ENCODE data around the gene ARHGAP45.
"Not testable (repeated sequence)": the region's sequence is repeated elsewhere in the genome, so short reads cannot be mapped to it uniquely, and the experiment has no call there.

ARHGAP45 gene

DNA sequence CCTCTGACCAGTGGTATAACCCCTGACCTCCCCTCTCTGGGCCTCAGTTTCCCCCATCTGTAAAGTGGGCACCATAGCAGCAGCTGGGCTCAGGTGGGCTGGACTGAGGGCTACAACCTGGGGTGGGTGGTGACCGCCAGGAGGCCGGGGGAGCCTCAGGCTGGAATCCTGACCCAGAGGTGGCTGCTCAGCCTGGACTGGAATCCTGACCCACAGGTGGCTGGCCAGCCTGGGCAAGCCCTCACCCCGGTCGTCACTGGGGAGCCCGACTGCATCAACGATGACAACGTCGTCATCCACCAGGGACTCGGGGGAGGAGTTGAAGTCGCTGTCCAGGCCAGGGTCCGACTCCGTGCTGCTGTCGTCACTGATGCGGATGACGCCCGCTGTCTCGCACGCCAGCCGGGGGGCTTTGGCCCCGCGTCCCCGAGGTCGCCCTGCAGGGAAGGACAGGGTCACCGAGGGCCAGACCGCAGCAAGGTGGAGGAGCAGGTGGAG is 47.1 kb downstream of the ARHGAP45 start:
- DNase-seq (ENCODE audit: low read depth in 3 of 3, low spot score in 1 of 3): no peak

DNA sequence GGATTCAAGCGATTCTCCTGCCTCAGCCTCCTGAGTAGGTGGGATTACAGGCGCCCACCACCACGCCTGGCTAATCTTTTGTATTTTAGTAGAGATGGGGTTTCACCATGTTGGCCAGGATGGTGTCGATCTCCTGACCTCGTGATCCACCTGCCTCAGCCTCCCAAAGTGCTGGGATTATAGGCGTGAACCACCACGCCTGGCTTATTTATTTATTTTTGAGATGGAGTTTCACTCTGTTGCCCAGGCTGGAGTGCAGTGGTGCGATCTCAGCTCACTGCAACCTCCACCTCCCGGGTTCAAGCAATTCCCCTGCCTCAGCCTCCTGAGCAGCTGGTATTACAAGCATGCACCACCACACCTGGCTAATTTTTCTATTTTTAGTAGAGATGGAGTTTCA is 47.8 kb downstream of the ARHGAP45 start:
- DNase-seq (ENCODE audit: low read depth in 3 of 3, low spot score in 1 of 3): not testable (repeated sequence)

DNA sequence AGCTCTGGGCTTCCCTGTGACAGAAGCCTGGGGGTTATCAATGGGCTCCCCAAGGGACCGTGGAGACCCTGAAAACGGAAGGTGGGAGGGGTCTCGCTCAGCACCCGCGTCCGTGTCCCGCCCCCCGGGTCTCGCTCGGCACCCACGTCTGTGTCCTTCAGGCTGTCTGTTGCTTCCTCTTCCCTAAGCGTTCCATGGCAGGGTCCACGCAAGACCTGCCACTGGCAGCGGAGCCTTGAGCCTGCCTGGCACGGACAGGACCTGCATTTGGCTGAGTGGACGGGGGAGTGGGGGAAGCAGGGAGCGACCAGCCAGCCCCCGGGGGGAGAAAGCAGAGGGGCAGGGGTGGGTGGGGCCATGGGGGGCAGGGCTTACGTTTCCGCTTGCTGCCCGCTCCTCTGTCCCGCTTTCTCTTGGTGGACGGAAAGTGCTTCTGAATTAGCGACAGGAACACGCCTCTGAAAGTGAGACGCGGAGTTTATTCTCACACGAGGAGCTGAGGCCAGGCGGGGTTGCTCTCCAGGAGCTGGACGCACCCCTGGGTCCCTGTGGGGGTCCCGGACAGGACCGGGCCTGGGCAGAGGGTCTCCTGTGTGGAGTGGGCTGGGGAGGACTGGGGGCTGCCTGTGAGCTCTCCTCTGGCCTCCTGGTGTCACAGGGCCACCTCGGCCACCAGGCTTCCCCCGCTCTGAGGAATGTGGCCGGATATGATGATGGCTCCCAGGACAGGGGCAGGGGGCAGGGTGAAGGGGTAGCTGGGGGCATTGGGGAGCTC is 48.9 kb downstream of the ARHGAP45 start:
- DNase-seq (ENCODE audit: low read depth in 3 of 3, low spot score in 1 of 3): no peak

DNA sequence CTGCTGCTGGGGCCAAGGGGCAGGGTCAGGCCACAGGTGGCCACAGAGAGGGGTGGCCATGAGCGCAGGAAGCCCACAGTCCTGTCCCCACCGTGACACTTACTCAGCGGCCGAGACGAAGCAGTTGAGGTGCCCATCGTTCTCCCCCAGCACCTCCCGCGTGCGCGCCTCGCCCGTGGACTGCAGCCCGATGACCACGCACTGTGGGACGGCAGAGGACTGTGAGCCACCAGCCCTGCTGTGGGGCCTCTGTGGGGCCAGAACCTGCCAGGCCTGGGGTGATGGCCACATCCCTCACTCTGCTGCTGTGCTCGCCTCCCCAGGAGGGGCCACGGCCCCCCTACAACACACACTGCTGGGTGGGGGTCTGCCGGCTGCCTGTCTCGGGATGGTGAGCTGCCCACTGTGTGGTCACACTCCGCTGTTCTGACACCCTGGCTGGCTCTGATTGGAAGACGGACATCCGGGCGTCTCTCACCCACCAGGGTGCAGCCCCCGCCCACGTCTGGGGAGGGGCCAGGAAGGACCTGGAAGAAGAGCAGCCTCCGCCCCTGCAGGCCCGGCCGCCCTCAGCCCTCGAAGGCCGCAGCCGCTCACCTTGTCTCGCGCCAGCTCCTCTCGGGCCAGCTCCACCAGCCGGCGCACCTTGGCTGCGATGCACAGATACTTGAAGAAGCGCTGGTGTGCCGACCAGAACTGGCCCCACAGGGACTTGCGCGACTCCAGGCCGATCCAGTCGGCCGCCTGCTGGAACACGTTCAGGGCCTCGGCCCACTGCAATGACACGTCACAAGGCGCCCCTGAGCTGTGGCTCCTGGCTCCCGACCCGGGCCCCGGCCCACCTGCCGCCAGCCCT is 50.0 kb downstream of the ARHGAP45 start:
- DNase-seq (ENCODE audit: low read depth in 3 of 3, low spot score in 1 of 3): no peak

DNA sequence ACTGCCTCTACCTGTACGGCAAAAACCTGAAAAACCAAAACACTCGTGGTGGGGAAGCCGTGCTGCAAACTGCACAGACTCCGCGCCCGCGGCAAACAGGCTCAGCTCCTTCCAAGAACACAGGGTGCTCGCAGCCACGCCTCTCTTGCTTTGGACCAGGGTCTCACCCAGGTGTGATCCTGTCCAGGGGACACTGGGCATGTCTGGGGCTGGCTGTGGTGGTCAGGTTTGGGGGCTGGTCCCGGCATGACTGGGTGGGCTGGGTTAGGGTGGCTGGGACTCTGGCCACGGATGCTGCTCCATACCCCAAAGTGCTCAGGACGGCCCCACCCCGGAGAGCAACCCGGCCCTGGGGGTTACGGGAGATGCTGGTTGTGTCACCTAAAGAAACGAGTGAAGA is 50.7 kb downstream of the ARHGAP45 start:
- DNase-seq (ENCODE audit: low read depth in 3 of 3, low spot score in 1 of 3): no peak

DNA sequence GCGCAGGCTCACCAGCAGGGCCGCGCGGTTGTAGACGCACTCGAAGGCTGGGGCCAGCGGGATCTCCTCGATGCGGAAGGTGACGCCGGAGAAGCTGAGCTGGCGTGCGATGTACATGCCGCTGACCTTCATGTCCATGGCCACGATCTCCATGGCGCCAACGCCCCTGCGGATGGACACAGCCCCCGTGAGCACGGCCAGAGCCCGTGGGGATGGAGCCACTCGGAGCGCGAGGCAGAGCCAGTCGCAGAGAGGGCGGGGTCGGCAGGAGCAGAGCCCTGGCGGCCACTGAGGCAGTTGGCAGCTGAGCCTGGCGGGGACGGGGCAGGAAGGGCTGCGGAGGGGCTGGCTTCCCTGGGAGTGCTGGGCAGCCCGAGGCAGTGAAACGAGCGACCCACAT is 52.0 kb downstream of the ARHGAP45 start:
- no peak for DNase-seq (ENCODE audit: low read depth in 3 of 3, low spot score in 1 of 3)

DNA sequence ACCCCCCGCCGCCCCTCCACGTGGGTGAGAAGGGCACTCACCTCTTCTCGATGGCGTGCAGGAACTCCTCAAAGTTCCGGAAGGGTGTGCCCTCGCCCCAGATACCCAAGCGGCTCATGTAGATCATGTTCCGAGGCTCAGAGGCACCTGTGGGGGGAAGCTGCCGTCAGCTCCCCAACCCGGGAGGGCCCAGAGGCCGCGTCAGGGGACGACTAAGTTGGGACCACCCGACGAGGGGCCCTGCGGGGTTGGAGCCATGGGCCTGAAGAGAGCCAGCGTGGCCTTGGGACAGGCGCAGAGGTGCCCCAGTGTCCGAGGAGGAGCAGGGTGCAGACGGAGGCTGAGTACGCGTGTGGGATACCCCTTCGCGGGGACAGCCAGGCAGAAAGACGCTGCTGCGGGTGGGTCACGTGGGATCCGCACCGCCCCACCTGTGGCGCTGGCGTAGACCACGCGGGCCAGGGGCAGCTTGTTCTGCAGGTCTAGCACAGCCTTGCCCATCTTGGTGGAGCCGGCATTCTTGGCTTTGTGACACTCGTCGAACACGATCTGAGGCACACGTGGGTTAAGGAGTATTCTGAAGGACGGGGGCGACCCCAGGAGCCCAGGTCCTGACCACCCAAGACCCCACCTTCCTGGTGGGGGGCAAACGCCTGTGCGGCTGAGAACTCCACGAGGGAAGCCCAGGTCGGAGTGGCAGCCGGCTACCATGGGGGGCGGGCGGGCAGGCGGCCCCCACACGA is 52.7 kb downstream of the ARHGAP45 start:
- DNase-seq (ENCODE audit: low read depth in 3 of 3, low spot score in 1 of 3): no peak

DNA sequence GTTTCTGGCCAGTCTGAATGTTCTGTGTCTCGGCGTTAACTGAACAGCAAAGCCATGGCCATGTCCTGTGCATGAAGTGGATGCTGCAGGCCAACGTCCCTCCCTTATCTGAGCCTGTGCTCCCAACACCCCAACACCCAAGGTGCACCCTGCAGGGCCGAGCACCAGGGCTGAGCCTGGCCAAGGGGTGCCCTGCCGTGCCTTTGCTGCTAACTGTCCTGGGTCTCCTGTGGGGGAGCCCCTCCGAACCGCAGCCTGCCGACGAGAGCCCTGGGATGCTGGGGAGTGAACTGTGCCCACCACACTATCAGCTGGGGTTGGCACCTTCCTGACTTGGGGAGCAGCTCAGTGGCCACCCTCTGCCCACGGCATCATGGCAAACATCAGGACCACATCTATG is 54.4 kb downstream of the ARHGAP45 start:
- no peak for DNase-seq (ENCODE audit: low read depth in 3 of 3, low spot score in 1 of 3)

DNA sequence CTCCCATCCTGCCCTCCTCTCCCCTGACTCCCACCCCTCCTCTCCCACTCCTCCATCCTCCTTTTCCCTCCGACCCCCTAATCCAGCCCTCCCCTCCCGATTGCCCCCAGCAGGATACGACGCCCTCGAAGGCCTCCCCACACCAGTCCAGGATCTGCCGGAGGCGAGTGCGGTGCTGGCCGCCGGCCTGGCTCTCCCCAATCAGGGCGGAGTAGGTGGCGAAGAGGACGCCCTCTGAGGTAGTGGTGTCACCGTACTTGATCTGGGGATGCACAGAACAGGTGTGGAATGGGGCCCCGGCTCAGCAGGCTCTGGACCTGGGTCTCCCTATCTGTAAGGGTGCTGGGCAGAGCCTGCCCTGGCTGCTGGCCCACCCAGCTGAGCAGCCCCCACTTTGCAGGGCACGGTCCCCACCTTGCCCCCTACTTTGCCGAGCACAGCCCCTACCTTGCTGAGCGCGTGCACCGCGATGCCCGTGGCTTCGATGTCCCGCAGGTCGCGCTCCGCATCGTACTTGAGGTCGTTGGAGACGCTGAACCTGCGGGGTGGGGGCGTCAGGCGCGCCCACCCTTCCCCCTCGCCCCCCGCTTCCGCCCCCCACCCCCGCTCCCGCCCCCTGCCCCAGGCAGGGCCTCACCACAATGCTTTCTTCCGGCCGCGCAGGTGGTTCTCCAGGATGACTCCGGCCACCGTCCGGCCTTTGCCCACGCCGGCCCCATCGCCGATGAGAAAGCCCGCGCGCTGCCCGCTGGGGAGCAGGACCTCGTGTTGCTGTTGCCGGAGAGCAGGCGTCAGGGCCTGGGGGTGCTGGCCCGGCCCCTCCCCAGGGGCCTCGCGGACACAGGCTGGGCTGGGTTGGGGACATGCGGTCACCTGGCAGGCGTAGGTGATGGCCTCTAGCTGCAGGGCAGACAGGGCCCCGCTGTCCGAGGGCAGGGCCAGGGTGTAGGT is 55.3 kb downstream of the ARHGAP45 start:
- no peak for DNase-seq (ENCODE audit: low read depth in 3 of 3, low spot score in 1 of 3)

DNA sequence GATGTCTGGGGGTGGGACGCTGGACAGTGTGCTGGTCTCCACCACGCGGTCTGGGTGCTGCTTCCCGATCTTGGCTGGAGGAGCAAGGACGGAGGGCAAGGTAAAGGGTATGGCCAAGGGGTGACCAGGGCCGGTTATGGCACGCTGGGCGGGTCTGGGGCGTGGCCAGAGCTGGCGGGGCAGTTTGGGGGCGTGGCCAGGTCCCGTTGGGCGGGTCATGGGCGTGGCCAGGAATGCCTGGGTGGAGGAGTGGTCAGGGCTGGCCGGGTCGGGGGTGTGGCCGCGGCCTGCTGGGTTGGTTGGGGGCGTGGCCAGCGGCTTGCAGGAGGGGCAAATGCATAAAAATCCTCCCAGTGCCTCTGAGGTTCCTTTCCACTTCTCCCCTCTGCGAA is 56.0 kb downstream of the ARHGAP45 start:
- DNase-seq (ENCODE audit: low read depth in 3 of 3, low spot score in 1 of 3): no peak

DNA sequence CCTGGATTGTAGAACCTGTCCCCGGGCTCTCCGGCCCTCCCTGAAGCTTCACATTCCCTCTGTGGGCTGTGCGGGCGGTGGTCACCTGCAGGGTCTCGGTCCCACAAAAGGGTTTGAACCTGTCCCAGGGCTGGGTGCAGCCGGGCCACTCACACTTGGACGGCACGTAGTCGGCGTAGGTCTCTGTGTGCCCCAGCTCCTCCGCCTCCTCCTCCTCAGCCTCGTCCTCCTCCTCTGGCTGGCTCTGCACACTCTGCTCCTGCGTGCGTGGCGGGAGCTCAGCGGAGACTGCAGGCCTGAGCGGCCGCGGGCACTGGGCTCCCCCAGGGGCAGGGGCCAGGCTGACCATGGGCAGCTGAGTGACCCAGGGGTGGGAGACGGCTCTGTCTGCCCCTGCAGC is 56.4 kb downstream of the ARHGAP45 start:
- no peak for DNase-seq (ENCODE audit: low read depth in 3 of 3, low spot score in 1 of 3)

DNA sequence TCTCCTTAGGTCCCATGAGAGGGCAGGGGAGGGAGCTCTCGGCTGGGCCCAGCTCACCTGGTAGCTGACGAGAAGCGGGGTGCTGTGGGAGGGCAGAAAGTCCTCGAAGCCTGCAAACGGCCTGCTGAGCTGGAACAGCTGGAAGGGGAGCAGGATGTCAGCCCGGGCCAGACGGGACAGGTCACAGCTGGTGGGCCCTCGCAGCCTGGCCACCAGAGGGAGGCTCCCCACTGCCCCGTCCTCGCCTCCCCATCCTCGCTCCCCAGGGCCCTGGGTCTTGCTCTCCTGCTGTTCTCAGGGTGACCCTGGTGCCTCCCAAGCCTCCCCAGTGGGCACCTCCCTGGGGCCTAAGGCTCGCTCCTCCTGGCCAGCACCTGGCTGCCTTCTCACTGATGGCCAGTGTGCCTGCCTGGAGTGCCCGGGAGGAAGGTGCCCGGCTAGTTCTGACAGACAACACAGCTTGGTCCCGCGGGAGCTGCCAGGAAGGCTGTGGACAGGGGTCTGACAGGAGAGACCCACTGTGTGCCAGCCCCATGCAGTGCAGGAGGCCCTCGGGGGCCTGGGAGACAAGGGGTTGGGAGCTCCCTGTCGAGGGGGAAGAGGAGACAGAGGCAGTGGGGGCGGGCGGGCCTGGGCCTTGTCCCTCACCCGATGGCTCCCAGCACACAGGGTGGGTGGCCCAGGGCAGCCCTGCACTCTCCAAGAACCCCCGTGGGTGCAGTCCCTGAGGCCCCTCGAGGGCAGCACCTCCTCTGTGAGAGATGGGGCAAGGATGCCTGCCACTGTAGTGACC is 57.1 kb downstream of the ARHGAP45 start:
- DNase-seq (ENCODE audit: low read depth in 3 of 3, low spot score in 1 of 3): no peak

DNA sequence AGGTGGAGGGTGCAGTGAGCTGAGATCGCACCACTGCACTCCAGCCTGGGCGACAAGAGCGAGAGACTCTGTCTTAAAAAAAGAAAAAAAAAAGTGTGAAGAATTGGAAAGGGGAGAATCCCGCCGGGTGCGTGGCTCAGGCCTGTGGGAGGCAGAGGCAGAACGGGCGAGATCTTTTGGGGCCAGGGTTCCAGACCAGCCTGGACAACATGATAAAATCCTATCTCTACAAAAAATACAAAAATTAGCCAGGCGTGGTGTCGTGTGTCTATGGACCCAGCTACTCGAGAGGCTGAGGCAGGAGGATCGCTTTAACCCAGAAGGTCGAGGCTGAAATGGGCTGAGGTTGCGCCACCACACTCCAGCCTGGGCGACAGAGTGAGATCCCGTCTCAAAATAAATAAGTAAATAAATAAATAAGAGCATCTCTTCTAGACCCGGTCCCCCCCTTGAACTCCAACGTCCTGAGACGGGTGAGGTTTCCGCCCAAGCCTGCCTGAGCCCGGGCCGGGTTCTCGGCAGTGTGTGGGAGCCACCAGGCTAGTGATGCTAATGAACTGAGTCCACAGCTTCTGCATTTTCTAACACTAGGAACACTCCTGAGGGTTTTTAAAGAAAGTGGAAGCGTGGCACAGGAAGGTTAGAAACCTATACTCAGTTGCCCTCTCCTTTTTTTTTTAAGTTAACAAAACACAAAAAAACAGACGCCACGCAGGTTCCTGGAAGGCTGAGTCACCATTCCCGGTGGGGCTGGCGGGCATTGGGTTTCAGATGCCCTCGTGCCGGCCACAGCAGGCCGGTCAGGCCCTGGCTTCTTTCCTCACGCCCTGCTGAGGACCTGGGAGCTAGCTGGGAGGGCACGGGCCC is 58.9 kb downstream of the ARHGAP45 start:
- DNase-seq (ENCODE audit: low read depth in 3 of 3, low spot score in 1 of 3): no peak

DNA sequence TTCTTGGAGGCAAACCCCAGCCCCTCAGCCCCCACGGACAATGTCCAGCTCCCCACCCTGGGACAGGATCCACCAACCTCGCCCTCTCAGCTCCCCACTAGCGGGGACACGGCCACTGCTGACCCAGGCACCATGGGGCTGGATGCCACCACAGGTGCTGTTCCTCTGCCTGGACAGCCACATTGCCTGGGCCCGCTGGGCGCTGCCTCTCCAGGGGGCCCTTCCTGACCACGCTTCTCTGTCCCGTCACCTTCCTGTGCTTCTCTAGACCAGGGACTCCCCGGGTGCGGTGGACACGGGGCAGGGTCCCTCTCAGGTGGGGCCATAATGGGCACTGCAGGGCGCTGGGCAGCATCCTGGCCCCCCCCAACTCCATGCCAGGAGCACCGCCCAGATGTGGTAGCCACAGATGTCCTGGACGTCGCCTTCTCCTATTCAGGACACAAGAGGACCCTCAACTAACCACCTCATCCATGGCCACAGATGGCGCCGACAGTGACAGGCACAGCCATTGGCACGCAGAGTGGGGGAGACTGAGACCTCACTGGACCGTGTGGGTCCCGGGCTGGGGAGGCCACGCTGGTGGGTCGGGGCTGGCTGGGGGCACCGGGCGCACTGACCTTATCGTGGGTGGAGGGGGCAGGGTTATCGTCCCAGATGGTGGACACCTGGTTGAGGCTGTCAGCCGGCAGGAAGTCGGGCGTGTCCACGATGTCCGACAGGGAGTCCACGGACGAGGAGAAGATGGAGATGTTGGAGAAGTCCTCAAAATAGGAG is 60.2 kb downstream of the ARHGAP45 start:
- no peak for DNase-seq (ENCODE audit: low read depth in 3 of 3, low spot score in 1 of 3)

DNA sequence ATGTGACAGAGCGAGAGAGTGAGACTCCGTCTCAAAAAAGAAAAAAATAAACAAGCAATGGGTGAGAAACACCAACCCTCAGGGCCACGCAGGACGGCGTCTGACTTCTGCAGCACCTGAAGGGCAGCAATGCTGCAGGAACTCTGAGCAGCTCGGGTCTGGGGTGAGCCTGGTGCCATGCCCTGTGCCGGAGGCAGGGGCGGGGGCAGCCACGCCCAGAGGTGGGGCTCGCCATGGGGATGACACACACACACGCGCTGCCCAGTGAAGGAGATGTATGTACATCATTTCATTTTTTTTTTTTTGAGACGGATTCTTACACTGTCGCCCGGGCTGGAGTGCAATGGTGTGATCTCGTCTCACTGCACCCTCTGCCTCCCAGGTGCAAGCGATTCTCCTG is 61.1 kb downstream of the ARHGAP45 start:
- no peak for DNase-seq (ENCODE audit: low read depth in 3 of 3, low spot score in 1 of 3)

DNA sequence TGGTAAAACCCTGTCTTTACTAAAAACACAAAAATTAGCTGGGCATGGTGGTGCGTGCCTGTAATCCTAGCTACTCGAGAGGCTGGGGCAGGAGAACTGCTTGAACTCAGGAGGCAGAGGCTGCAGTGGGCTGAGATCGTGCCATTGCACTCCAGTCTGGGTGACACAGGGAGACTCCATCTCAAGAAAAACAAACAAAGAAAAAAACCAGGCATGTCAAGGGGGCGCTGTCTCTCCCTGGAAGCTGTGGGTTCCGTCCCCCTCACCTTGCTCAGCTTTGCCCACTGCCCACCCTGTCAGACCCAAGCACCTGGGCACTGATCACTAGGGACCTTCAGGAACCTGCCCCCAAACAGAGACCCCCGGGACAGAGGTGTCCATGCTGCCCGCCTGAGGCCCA is 62.1 kb downstream of the ARHGAP45 start:
- DNase-seq (ENCODE audit: low read depth in 3 of 3, low spot score in 1 of 3): not testable (repeated sequence)

DNA sequence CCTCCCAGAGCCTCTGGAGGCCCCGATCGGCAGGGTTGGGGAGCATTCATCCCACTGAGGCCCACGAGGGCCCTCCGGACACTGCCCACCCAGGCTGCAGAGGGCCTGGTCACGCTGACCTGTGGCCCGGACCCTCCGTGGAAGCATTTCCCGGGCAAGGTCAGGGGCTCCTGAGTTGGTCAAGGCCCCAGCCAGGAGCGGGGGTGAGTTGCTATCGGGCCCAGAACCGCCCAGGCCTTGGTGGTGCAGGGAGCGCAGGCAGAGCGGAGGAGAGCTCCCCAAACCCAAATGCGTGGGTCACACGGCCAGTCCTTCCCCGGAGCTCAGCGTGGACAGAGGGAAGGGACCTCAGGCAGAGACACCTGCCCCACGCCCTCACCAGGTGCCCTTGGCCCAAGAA is 62.6 kb downstream of the ARHGAP45 start:
- DNase-seq (ENCODE audit: low read depth in 3 of 3, low spot score in 1 of 3): no peak

Measured in stimulated activated CD4-positive, alpha-beta T cell treated with anti-CD3 and anti-CD28 coated beads, TNF-alpha, amount 100 ng/mL, for 1 hour (primary cell).